ENCODE data around the gene ARMC2.

The ARMC2 gene

GRCh38 chr6:108944707-108945680, 96.8 kb downstream of the ARMC2 start:
- H3K27me3 ChIP-seq (ENCODE audit: insufficient read depth, insufficient read length), result no peaks in the 10 kb centered on the region
- H3K4me3 ChIP-seq (ENCODE audit: insufficient read length, low read depth), result no peak overlapping the region
- H3K36me3 ChIP-seq (ENCODE audit: insufficient read depth, insufficient read length, low read length), result no peaks in the 10 kb centered on the region
- no peak for DNase-seq (ENCODE audit: low read depth, low spot score)
- no peaks in the 10 kb centered on the region for H3K9me3 ChIP-seq (ENCODE audit: insufficient read depth, low read length)
- no peak overlapping the region for H3K9ac ChIP-seq (ENCODE audit: insufficient read length, low read depth)
- H3K4me1 ChIP-seq (ENCODE audit: insufficient read depth, insufficient read length), result peaks cover 6% of the 10 kb centered on the region
- no peak for TF ChIP-seq ZNF274 (IDR thresholded peaks at IDR 0.05; ENCODE audit: low read depth, low read length)
- TF ChIP-seq YY1 (IDR thresholded peaks at IDR 0.05; ENCODE audit: insufficient read depth, insufficient read length), result no peak
- no peak for TF ChIP-seq SUZ12 (IDR thresholded peaks at IDR 0.05; ENCODE audit: extremely low read depth, insufficient read depth, insufficient read length)

- H3K4me1 ChIP-seq (ENCODE audit: insufficient read depth, insufficient read length), result peaks cover 6% of the 10 kb centered on the region
Observed at GRCh38 chr6:108945681-108946159, 97.5 kb downstream of the ARMC2 start.

GRCh38 chr6:108946695-108947094, 98.5 kb downstream of the ARMC2 start:
- Histone ChIP-seq H3K9ac (ENCODE audit: insufficient read length, low read depth) (no peak overlapping the region), H3K4me3 (ENCODE audit: insufficient read length, low read depth) (no peak overlapping the region), H3K27me3 (ENCODE audit: insufficient read depth, insufficient read length) (no peaks in the 10 kb centered on the region), H3K9me3 (ENCODE audit: insufficient read depth, low read length) (no peaks in the 10 kb centered on the region), H3K36me3 (ENCODE audit: insufficient read depth, insufficient read length, low read length) (no peaks in the 10 kb centered on the region), H3K4me1 (ENCODE audit: insufficient read depth, insufficient read length) (peaks cover 6% of the 10 kb centered on the region)
- no peak for TF ChIP-seq SUZ12 (IDR thresholded peaks at IDR 0.05; ENCODE audit: extremely low read depth, insufficient read depth, insufficient read length)
- TF ChIP-seq YY1 (IDR thresholded peaks at IDR 0.05; ENCODE audit: insufficient read depth, insufficient read length), result no peak
- no peak for TF ChIP-seq ZNF274 (IDR thresholded peaks at IDR 0.05; ENCODE audit: low read depth, low read length)
- no peak for DNase-seq (ENCODE audit: low read depth, low spot score)

More at GRCh38 chr6:108945681-108946159, 97.5 kb downstream of the ARMC2 start:
- no peak for DNase-seq (ENCODE audit: low read depth, low spot score)
- TF ChIP-seq SUZ12 (IDR thresholded peaks at IDR 0.05; ENCODE audit: extremely low read depth, insufficient read depth, insufficient read length), result no peak
- TF ChIP-seq ZNF274 (IDR thresholded peaks at IDR 0.05; ENCODE audit: low read depth, low read length), result no peak
- no peak for TF ChIP-seq YY1 (IDR thresholded peaks at IDR 0.05; ENCODE audit: insufficient read depth, insufficient read length)
- Histone ChIP-seq H3K9ac (ENCODE audit: insufficient read length, low read depth) (no peak overlapping the region), H3K27me3 (ENCODE audit: insufficient read depth, insufficient read length) (no peaks in the 10 kb centered on the region), H3K9me3 (ENCODE audit: insufficient read depth, low read length) (no peaks in the 10 kb centered on the region), H3K4me3 (ENCODE audit: insufficient read length, low read depth) (no peak overlapping the region), H3K36me3 (ENCODE audit: insufficient read depth, insufficient read length, low read length) (no peaks in the 10 kb centered on the region)

GRCh38 chr6:108947114-108947854, 99.1 kb downstream of the ARMC2 start:
- Histone ChIP-seq H3K36me3 (ENCODE audit: insufficient read depth, insufficient read length, low read length) (no peaks in the 10 kb centered on the region), H3K4me1 (ENCODE audit: insufficient read depth, insufficient read length) (peaks cover 6% of the 10 kb centered on the region), H3K27me3 (ENCODE audit: insufficient read depth, insufficient read length) (no peaks in the 10 kb centered on the region), H3K4me3 (ENCODE audit: insufficient read length, low read depth) (no peak overlapping the region), H3K9ac (ENCODE audit: insufficient read length, low read depth) (no peak overlapping the region), H3K9me3 (ENCODE audit: insufficient read depth, low read length) (no peaks in the 10 kb centered on the region)
- TF ChIP-seq YY1 (IDR thresholded peaks at IDR 0.05; ENCODE audit: insufficient read depth, insufficient read length), result no peak
- no peak for TF ChIP-seq ZNF274 (IDR thresholded peaks at IDR 0.05; ENCODE audit: low read depth, low read length)
- no peak for TF ChIP-seq SUZ12 (IDR thresholded peaks at IDR 0.05; ENCODE audit: extremely low read depth, insufficient read depth, insufficient read length)
- no peak for DNase-seq (ENCODE audit: low read depth, low spot score)

GRCh38 chr6:108948181-108948661, 100.0 kb downstream of the ARMC2 start:
- peaks cover 6% of the 10 kb centered on the region for H3K4me1 ChIP-seq (ENCODE audit: insufficient read depth, insufficient read length)
- H3K27me3 ChIP-seq (ENCODE audit: insufficient read depth, insufficient read length), result no peaks in the 10 kb centered on the region
- no peak overlapping the region for H3K4me3 ChIP-seq (ENCODE audit: insufficient read length, low read depth)
- no peaks in the 10 kb centered on the region for H3K36me3 ChIP-seq (ENCODE audit: insufficient read depth, insufficient read length, low read length)
- H3K9me3 ChIP-seq (ENCODE audit: insufficient read depth, low read length), result no peaks in the 10 kb centered on the region
- DNase-seq (ENCODE audit: low read depth, low spot score), result no peak
- H3K9ac ChIP-seq (ENCODE audit: insufficient read length, low read depth), result no peak overlapping the region
- TF ChIP-seq SUZ12 (IDR thresholded peaks at IDR 0.05; ENCODE audit: extremely low read depth, insufficient read depth, insufficient read length) (no peak), YY1 (IDR thresholded peaks at IDR 0.05; ENCODE audit: insufficient read depth, insufficient read length) (no peak), ZNF274 (IDR thresholded peaks at IDR 0.05; ENCODE audit: low read depth, low read length) (no peak)

- no peak for TF ChIP-seq SUZ12 (IDR thresholded peaks at IDR 0.05; ENCODE audit: extremely low read depth, insufficient read depth, insufficient read length)
- TF ChIP-seq YY1 (IDR thresholded peaks at IDR 0.05; ENCODE audit: insufficient read depth, insufficient read length), result no peak
- no peak for TF ChIP-seq ZNF274 (IDR thresholded peaks at IDR 0.05; ENCODE audit: low read depth, low read length)
- H3K4me3 ChIP-seq (ENCODE audit: insufficient read length, low read depth), result no peak overlapping the region
- H3K4me1 ChIP-seq (ENCODE audit: insufficient read depth, insufficient read length), result no peaks in the 10 kb centered on the region
- H3K9ac ChIP-seq (ENCODE audit: insufficient read length, low read depth), result no peak overlapping the region
- no peaks in the 10 kb centered on the region for H3K9me3 ChIP-seq (ENCODE audit: insufficient read depth, low read length)
- H3K36me3 ChIP-seq (ENCODE audit: insufficient read depth, insufficient read length, low read length), result no peaks in the 10 kb centered on the region
- no peaks in the 10 kb centered on the region for H3K27me3 ChIP-seq (ENCODE audit: insufficient read depth, insufficient read length)
- no peak for DNase-seq (ENCODE audit: low read depth, low spot score)
Observed at GRCh38 chr6:108951351-108951953, 103.2 kb downstream of the ARMC2 start.

Data from NT2/D1 (cell line).